ENCODE data around the gene ASXL2.
A peak's percentile ranks its signal among the peaks of the same experiment; 100 is the strongest.
"Not testable (repeated sequence)": the region's sequence is repeated elsewhere in the genome, so short reads cannot be mapped to it uniquely, and the experiment has no call there.

ASXL2 gene

DNA sequence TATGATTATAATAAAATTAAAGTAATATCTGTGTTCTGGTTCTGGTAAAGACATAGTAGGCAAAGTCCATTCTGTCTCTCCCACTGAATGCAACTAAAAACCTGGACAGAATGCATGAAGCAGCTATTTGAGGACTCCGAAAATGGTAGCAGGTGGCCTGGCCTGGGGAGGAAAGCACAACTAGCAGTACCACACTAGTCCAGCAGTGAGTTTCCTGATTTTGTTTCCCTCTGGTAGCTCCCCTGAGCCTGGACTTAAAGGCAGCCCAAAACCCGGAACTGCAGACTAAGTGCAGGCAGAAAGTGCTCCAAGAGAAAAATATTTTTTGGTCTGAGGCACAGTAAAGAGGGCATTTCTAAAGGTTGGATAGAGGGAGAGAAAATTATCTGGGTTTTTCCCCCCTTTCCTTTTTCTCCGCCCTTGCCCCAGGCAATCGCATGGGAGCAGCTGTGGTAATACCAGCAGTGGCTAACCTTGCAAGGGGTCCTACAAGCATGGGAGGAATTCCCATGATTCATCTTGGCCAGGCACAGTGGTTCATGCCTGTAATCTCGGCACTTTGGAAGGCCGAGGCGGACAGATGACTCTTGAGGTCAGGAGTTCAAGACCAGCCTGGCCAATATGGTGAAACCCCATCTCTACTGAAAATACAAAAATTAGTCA, 32.3 kb downstream of the ASXL2 start:
- DNase-seq, result no peak

DNA sequence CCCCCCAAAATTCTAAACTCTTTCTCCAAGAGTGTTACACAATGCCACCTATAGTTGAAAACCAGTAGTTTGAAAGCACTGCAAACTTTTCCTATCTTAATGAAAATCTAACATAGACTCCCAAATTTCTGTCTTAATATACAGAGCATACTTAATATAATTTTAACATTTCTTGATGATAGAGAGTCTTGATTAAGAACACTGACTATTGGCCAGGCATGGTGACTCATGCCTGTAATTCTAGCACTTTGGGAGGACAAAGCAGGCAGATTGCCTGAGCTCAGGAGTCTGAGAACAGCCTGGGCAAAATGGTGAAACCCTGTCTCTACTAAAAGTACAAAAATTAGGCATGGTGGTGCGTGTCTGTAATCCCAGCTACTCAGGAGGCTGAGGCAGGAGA, 34.2 kb downstream of the ASXL2 start:
- intact Hi-C loops (cut with DNase I), result no loop called here

More for the DNA sequence above, 32.3 kb downstream of the ASXL2 start:
- intact Hi-C loops (cut with DNase I), result no loop called here

DNA sequence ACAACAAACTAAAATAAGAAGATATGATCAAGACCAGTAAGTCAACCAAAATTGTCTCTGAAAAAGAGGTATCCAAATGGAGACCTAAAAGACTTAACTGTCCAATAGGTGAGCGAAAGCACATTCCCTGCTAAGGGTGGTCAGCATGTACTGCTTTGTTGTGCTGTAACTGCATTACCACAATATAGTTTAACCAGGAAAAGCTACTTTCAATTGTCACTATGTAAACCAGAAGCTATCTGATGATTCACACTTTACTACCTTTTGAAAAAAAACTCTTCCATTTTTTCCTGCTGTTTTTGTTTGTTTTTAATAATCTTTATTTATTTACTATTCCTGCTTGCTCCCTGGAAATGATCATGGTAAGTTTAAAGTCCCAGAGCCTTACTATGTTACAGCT, 36.1 kb downstream of the ASXL2 start:
- intact Hi-C loops (cut with DNase I), result no loop called here
- no peak for DNase-seq

More for the DNA sequence above, 34.2 kb downstream of the ASXL2 start:
- DNase-seq, result no peak

DNA sequence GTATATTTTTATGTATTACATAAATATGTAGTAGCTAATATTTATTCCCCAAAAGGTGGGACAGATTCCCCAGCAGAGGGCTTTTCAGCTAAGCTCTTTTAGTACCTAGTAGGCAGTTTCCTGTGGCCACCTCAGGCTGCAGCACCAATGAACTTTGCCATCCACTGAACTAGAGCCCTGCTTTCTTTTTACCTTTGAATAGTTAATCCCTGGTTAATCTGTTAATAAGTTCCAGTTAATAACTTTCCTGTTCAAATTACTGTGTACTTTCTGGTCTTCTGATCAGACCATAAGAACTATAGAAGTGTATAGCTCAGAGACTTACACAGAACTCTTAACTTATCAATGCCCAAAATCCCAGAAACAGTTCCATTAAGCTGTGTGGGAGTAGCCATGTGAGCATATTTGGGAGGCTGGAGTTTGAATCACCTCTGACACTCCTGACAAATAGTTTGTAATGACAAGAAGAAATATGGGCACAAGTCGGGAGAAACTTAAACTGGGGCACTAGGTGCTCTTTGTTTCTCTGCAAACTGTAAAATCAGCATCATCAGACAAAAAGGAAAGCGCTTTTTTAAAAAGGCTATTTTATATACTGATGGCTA, 40.0 kb downstream of the ASXL2 start:
- intact Hi-C loops (cut with DNase I), result no loop called here
- no peak for DNase-seq

DNA sequence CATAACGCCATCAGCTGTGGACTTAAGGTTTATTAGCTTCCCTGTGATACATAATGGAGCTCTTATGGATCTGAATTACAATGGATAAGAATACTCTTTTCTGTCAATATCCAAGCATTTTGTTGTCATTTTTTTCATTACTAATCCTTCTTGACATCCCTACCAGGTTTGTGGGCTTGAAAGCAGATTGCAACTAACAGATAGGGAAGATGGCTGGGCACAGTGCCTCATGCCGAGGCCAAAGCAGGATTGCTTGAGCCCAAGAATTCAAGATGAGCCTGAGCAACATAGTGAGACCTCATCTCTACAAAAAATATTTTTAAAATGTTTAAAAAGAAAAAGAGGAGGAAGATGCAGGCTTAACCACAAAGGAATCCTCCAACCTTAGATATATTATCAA, 42.4 kb downstream of the ASXL2 start:
- intact Hi-C loops (cut with DNase I), result no loop called here
- DNase-seq, result no peak

DNA sequence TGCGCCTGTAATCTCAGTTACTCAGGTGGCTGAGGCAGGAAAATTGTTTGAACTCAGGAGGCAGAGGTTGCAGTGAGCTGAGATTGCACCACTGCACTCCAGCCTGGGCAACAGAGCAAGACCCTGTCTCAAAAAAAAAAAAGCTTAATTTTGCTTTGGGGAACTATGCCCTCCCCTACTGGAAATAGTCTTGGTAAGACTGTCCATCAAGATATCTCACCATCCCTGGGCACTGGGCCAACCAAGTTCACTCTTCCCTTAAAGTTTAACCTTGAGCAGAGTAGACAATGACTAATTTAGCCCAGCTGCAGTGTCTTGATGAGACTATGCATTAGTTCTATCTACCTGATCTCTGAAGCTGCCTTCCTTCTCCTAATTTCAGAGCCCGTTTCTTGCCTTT, 44.7 kb downstream of the ASXL2 start:
- intact Hi-C loops (cut with DNase I), result no loop called here
- DNase-seq, result no peak

DNA sequence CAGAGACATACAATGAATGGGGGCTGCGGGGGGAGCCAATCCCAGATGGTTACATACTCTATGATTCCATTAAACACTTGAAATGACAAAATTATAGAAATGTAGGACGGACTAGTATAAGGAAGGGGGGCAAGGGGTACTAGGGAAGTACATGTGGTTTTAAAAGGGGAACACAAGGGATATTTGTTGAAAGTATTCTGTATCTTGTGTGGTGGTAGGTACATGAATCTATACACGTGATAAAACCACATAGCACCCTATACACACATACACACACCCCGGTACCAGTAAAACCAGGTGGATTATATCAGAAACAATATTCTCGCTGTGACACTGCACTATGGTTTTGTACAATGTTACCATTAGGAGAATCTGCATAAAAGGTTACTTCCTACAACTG, 45.4 kb downstream of the ASXL2 start:
- intact Hi-C loops (cut with DNase I), result no loop called here
- no peak for DNase-seq

DNA sequence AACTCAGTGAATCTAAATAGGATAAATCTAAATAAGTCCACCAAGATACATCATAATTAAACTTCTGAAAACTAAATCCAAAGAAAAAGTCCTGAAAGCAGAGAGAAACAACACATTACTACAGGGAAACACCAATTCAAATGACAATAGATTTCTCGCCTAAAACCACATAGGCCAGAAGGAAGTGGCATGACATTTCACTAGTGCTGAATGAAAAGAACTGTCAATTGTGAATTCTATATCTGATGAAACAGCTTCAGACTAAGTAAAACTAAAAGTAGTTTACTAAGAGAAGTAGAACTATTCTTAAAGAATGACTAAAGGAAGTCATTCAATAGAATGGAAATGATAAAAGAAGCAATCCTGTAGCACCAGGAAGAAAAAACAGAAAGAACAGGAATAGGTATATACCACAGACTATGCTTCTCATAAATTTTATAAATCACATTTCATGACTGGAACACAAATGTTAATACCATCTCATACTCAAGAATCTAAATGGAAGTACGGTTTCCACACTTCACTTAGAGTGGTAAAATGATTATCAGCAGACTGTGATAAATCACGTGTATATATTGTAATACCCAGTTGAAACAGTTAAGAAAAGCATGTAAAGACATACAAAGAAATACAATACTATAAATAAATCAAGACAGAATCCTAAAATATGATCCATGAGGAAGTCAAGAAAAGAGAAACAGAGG, 46.4 kb downstream of the ASXL2 start:
- intact Hi-C loops (cut with DNase I), result no loop called here
- no peak for DNase-seq

DNA sequence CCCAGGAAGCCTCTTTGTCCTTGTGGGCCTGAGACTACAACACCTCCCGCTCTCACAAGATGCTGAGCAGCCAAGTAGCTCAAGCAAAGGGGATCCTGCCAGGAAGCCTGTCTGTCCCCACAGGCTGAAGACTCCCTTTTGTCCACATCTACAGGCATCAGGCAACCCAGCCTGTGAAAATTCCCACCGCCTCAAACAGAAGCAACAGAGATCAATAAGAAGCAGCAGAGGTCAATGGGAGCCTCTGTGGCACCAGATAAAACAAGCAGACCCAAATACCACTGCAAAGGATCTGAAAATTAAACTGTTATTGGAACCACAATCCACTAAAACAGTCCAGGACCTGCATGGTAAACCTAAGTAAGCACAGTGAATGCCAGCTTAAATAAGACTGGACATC, 48.5 kb downstream of the ASXL2 start:
- DNase-seq, result no peak
- intact Hi-C loops (cut with DNase I), result no loop called here

DNA sequence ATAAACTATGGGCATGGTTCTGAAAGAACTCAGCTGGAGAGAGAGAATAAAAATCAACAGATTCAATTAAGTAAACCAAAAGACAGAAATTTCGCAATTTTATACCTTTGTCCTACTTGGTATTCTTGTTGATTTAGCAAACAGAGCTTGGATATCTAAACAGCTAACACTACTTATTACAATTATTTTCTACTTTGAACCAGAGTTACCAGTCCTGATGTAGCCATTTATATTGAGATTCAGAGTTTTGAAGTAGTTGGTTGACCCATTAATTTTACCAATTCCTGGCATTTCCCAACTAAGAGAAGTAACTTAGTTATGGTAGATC, 48.9 kb downstream of the ASXL2 start:
- intact Hi-C loops (cut with DNase I), result no loop called here
- DNase-seq, result no peak

DNA sequence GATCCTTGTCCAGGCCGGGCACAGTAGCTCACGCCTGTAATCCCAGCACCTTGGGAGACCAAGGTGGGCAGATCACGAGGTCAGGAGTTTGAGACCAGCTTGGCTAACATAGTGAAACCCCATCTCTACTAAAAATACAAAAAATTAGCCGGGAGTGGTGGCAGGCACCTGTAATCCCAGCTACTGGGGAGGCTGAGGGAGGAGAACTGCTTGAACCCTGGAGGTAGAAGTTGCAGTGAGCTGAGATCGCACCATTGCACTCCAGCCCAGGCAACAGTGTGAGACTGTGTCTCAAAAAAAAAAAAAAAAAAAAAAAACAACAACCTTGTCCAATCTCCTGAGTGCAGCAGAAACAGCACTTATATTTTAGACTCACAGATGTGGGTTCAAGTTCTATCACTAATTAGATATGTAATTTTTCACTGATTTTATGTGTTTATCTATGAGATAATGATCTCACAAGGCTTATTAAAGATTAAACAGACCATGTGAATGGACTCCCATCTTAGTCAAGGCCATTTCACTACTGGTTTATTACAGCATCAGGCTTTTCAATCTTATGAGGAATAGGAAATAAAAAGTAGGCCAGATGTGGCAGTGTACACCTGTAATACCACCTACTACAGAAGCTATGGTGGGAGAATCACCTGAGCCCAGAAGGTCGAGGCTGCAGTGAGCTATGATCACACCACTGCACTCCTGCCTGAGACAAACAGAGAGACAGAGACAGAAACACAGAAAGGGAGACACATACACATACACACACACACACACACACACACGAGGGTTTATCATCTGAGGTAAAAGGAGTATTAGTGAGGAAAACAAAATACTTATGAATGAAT, 49.5 kb downstream of the ASXL2 start:
- DNase-seq; intact Hi-C loops (cut with DNase I): not testable (repeated sequence)

DNA sequence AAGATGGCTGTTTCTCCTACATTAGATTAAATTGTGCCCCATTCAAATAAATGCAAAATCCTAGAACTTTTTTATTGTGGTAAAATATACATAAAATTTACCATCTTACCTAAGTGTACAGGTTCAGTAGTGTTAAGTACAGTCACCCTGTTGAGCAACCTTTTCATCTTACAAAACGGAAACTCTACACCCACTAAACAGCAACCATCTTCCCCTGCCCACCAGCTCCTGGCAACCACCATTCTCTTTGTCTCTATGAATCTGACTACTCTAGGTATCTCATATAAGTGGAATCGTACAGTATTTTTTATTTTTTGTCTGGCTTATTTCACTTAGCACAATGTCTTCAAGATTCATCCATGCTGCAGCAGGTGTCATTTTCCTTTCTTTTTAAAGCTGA, 53.0 kb downstream of the ASXL2 start:
- intact Hi-C loops (cut with DNase I), result no loop called here
- DNase-seq, result peak in 5 of 42 donors; percentile 11 to 35 (median 30)

DNA sequence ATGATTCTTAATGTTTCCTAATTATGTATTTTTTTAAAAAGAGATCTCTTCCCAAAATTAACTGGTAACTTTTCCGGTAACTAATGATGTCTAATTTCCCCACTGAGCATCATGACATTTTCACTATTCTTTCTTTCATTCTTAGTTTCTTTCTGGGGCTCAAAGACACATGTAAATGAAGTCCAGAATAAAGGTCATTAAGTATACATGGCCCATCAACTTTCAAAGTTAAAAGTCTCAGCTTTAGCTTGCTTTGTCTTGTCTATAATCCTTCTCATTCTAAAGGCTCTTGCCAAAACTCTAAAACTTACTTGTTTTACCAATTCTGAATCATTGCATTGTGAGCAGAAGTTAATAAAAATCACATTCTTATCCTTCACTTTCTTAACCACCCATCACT, 53.6 kb downstream of the ASXL2 start:
- intact Hi-C loops (cut with DNase I), result no loop called here
- no peak for DNase-seq

DNA sequence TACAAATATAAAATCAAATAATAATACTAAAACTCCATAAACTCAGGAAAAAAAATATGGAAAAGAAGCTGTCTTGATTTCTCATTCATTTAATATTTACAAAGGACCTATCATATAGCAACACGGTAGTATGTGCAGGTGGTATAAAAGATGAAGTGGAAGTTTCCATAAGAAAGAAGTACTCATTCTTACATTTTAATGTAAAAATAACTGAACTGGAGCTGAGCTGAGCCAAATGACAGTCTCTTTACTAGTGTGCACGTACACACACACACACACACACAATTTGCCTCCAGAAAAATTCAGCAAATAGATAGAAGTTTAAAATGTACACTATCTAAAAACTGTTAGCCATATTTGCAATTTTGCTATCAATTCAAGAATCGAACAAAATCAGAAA, 54.1 kb downstream of the ASXL2 start:
- intact Hi-C loops (cut with DNase I), result no loop called here
- no peak for DNase-seq

DNA sequence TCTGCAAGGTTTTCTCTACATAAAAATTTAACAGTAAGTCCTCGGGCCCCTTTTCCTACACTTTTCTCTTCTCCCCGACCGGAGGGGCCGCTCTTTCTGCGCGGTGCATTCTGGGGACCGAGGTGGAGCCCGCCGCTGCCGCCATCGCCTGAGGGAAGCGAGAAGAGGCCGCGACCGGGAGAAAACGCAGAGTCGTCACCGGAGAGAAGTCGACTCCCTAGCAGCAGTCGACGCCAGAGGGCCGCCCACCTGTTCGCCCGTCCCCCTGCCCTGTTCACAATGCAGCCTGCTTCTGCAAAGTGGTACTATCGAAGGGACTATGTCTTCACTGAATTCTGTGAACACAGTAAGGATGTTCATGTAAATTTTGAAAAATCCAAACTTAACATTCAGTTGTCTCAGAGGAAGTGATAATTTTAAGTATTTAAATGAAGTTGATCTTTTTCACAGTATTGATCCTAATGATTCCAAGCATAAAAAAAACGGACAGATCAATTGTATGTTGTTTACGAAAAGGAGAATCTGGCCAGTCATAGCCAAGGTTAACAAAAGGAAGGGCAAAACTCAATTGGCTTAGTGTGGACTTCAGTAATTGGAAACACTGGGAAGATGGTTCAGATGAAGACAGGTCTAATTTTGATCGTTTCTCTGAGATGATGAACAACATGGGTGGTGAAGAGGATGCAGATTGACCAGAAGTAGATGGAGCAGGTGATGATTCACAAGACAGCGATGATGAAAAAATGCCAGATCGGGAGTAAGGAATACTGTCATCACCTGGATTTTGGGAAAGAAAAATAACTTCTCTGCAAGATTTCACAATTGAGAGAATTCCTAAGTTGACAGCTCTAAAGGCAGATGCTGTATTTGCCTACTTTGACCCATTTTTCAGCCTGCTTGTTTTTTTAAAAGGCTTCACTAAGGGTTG, 55.8 kb downstream of the ASXL2 start:
- intact Hi-C loops (cut with DNase I), result no loop called here
- DNase-seq, result peak; percentile 32 to 90 (median 75)

DNA sequence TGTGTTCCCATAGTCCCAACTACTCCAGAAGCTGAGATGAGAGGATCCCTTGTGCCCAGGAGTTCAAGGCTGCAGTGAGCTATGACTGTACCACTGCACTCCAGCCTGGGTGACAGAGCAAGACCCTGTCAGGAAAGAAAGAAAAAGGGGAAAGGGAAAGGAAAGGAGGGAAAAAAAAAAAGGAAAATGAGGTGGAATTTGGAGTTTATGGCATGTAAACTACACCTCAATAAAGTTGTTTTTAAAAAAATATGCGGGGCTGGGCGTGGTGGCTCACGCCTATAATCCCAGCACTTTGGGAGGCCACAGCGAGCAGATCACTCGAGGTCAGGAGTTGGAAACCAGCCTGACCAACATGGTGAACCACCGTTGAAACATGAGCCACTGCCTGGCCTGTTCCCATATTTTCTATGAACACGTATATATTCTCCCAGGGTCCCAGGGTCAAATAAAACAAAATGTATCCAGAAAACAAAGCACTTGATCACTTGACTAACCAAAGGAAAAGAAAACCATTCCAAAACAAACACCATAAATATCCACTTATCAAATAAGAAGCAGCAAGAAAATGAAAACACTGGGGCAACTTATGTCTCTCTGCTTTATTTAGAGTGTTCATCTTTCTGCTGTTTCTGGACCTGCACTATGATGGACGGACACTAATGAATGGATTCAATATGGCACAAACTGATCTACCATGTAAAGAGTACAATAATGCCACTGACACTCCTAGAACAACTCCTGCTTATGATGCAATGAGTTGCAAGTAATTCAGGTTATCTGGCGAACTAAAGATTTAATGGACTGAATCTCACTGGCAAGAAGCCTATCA, 56.8 kb downstream of the ASXL2 start:
- no peak for DNase-seq
- intact Hi-C loops (cut with DNase I), result no loop called here

DNA sequence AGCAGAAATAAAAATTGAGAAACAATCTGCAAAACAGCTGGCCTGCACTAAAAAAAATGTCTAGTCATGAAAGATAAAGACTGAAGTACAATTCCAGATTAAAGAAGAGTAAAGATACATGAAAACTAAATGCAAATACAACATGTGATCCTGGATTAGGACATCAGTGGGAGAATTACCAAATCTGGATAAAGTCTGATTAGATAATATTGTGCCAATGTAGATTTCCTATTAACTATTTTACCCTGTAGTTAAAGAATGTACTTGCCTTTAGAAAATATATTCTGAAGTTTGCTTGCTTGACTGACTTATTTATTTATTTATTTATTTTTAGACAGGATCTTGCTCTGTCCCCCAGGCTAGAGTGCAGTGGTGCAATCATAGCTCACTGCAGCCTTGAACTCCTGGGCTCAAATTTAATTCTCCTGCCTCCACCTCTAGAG, 58.7 kb downstream of the ASXL2 start:
- intact Hi-C loops (cut with DNase I), result no loop called here
- no peak for DNase-seq

DNA sequence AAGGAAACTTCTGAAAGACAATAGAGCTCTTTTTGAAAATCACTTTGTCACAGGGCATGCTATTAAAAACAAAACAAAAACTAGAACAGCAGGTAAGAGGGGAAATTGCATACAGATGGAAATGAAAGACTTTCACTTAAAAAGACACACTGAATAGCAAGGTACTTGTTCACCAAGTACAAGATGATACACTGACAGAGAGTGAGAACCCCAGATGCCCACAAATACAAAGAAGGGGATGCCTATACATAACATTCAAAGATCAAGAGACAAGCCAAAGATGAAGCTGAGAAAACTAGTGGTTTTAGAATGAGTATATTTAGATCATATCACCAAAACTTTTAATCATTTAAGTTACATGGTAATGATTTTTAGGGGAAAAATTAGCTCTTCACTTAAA, 60.7 kb downstream of the ASXL2 start:
- no peak for DNase-seq
- intact Hi-C loops (cut with DNase I), result no loop called here

Measured in head of caudate nucleus (tissue), 42 donors.